Measurements from ENCODE around the gene LIMA1. TPM values are rescaled to one million over a fixed set of nuclear protein-coding genes. Genes with fewer than 3 reads are reported as not detected.

The LIMA1 gene
- total RNA-seq, 1 donor from 2014 or later, result 17.1 TPM

DNA sequence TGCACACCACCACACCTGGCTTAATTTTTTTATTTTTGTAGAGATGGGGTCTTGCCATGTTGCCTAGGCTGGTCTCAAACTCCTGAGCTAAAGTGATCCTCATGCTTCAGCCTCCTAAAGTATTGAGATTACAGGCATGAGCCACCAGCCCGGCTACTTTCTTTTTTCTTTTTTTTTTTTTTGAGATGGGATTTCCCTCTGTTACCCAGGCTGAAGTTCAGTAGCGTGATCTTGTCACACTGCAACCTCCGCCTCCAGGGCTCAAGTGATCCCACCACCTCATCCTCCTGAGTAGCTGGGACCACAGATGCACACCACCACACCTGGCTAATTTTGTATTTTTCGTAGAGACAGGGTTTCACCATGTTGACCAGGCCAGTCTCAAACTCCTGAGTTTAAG, 51.1 kb downstream of the LIMA1 start:
- Histone ChIP-seq H3K4me1 (no peaks in the 10 kb centered on the region), H3K4me3 (no peak overlapping the region), H3K36me3 (no peaks in the 10 kb centered on the region), H3K9me3 (replicated peaks) (no peaks in the 10 kb centered on the region), H3K27me3 (ENCODE audit: low read depth) (no peaks in the 10 kb centered on the region), H3K27ac (replicated peaks) (no peak overlapping the region)
- TF ChIP-seq, protein P1, sequence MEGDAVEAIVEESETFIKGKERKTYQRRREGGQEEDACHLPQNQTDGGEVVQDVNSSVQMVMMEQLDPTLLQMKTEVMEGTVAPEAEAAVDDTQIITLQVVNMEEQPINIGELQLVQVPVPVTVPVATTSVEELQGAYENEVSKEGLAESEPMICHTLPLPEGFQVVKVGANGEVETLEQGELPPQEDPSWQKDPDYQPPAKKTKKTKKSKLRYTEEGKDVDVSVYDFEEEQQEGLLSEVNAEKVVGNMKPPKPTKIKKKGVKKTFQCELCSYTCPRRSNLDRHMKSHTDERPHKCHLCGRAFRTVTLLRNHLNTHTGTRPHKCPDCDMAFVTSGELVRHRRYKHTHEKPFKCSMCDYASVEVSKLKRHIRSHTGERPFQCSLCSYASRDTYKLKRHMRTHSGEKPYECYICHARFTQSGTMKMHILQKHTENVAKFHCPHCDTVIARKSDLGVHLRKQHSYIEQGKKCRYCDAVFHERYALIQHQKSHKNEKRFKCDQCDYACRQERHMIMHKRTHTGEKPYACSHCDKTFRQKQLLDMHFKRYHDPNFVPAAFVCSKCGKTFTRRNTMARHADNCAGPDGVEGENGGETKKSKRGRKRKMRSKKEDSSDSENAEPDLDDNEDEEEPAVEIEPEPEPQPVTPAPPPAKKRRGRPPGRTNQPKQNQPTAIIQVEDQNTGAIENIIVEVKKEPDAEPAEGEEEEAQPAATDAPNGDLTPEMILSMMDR (IDR thresholded peaks at IDR 0.05; ENCODE audit: borderline replicate concordance), result no peak
- DNase-seq, result no peak
- intact Hi-C loops (cut with micrococcal nuclease), result no loop called here

DNA sequence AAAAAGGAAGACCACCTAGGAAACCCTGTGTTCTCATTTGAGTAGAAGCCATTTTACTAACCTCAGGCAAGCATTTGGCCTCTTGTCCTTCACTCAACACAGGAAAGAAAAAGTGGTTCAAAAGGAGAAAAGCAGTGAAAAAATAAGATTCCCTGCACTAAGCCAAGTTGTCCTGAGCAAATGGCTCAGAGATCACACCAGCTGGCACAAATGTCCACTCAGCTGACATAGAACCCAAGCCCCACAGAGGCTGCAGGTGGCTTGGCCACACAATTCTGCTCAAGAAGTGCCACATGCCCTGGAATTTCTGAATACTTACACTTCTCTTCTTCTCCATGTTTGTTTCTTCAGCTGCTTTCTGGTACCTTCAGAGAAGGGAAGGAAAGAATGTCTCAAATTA, 52.0 kb downstream of the LIMA1 start:
- intact Hi-C loops (cut with micrococcal nuclease), result no loop called here
- no peaks in the 10 kb centered on the region for H3K4me1 ChIP-seq
- H3K9me3 ChIP-seq (replicated peaks), result no peaks in the 10 kb centered on the region
- no peak overlapping the region for H3K4me3 ChIP-seq
- H3K27ac ChIP-seq (replicated peaks), result no peak overlapping the region
- H3K27me3 ChIP-seq (ENCODE audit: low read depth), result no peaks in the 10 kb centered on the region
- TF ChIP-seq, protein P1 (IDR thresholded peaks at IDR 0.05; ENCODE audit: borderline replicate concordance), result no peak
- H3K36me3 ChIP-seq, result no peaks in the 10 kb centered on the region
- DNase-seq, result no peak

DNA sequence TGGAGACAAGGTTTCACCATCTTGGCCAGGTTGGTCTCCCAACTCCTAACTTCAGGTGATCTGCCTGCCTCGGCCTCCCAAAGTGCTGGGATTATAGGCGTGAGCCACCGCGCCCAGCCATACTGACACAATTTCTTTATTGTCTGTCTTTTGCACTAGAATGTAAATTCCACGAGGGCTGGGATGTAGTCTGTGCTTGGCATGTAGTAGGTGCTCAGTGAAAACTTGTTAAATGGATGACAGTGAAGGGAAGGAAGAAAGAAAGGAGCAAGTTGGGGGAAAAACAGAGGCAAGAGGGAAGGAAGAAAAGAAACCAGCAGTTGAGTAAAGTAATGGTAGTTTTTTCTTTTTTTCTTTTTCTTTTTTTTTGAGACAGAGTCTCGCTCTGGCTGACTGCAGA, 53.1 kb downstream of the LIMA1 start:
- Histone ChIP-seq H3K4me3 (no peak overlapping the region), H3K4me1 (no peaks in the 10 kb centered on the region), H3K9me3 (replicated peaks) (no peaks in the 10 kb centered on the region), H3K27ac (replicated peaks) (no peak overlapping the region), H3K27me3 (ENCODE audit: low read depth) (no peaks in the 10 kb centered on the region), H3K36me3 (no peaks in the 10 kb centered on the region)
- no peak for DNase-seq
- intact Hi-C loops (cut with micrococcal nuclease), result no loop called here
- TF ChIP-seq, protein P1 (IDR thresholded peaks at IDR 0.05; ENCODE audit: borderline replicate concordance), result no peak

DNA sequence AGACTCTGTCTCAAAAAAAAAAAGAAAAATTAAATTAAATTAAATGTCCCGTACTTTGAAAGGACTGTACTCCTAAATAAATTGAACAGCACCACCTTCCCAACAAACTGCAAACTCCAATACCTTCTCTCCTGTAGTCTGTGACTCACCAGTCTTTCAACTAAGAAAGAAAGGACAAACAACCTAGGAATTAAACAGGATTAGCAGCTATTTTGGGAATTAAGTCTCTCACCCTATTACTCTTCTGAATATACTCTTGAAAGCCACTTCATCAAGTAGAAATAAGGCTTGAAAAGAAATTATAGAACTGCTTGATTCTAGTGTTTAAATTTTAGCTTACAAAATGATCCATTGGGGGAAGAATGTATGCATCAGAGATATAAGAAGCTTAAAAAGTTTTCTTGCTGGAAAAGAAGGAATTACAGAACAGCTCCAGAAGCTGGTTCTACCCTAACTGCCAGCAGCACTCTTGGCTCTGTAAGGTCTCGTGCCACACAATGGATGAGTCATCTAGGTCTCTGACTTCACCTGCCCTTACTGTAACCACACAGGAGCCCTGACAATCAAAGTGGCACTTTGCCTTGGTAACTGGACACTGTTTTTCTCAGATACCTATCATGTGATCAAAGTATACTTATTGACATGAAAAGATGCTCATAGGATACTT, 59.2 kb downstream of the LIMA1 start:
- DNase-seq, result no peak
- Histone ChIP-seq H3K4me1 (peaks cover 39% of the 10 kb centered on the region), H3K4me3 (no peak overlapping the region), H3K27me3 (ENCODE audit: low read depth) (no peaks in the 10 kb centered on the region), H3K9me3 (replicated peaks) (no peaks in the 10 kb centered on the region), H3K27ac (replicated peaks) (no peak overlapping the region), H3K36me3 (no peaks in the 10 kb centered on the region)
- TF ChIP-seq, protein P1 (IDR thresholded peaks at IDR 0.05; ENCODE audit: borderline replicate concordance), result no peak
- intact Hi-C loops (cut with micrococcal nuclease), result no loop called here

DNA sequence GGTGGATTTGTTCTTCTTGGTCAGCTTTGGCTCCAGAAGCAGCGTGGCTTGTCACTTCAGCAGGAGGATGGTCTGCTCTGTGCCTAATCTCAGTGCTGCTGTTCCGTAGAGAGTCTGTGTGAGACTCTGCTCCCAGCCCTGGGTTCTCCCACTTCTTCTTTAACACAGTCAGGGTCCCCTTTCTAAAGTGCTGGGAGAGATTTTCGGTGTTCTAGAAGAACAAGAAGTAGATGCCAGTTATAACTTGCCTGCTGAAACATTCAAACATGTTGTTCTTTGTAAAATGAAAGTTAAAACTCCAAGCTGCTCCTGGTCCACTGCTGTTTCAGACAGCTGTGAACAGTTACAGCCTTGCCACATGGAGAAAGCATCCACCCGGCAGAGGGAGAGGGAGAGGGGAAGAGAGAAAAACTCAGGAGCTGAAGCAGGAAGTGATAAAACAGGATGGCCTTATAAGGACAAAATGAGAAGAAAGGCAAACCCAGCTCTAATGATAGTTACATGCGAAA, 61.0 kb downstream of the LIMA1 start:
- intact Hi-C loops (cut with micrococcal nuclease), result no loop called here
- TF ChIP-seq, protein P1 (IDR thresholded peaks at IDR 0.05; ENCODE audit: borderline replicate concordance), result peak; percentile 45
- H3K9me3 ChIP-seq (replicated peaks), result no peaks in the 10 kb centered on the region
- H3K36me3 ChIP-seq, result peaks cover 7% of the 10 kb centered on the region
- no peaks in the 10 kb centered on the region for H3K27me3 ChIP-seq (ENCODE audit: low read depth)
- H3K4me3 ChIP-seq, result peak overlapping the region; percentile 64
- peak; percentile 34 for DNase-seq
- H3K27ac ChIP-seq (replicated peaks), result peak overlapping the region; percentile 88
- H3K4me1 ChIP-seq, result peaks cover 40% of the 10 kb centered on the region
